Right lobe of liver (tissue), 6 donors: Measurements from ENCODE around the gene MMP1. TPM values are rescaled to one million over a fixed set of nuclear protein-coding genes. Genes with fewer than 3 reads are reported as not detected.

Experiments
- ATAC-seq, 4 donors: fragments of 200-7000 bp; cut with Tn5 transposase; one replicate each; pipeline ENCODE4 v1.9.1; 2020; ENCODE audit warnings: mild to moderate bottlenecking in 4 of 4, moderate library complexity in 4 of 4
- DNase-seq, 3 donors: peaks; one replicate each; pipeline ENCODE4 v3.0.0-alpha.2; 2020
- H3K27ac ChIP-seq, 3 donors: fragments of 200-600 bp; one replicate each; pipeline ENCODE4 v1.8.0; 2022
- H3K27me3 ChIP-seq, 2 donors: fragments of 200-600 bp; one replicate each; pipeline ENCODE4 v1.8.0; 2022
- H3K36me3 ChIP-seq, 4 donors: fragments of 200-600 bp; sonication (generic) in 1 of 4; one replicate each; pipeline versions ENCODE4 v1.5.1 to v1.8.0; 2017 to 2022; ENCODE audit warnings: control low read depth in 1 of 4
- H3K4me1 ChIP-seq, 4 donors: fragments of 200-600 bp; sonication (generic) in 1 of 4; one replicate each; pipeline versions ENCODE4 v1.5.1 to v1.8.0; 2017 to 2022; ENCODE audit warnings: control low read depth in 1 of 4
- H3K4me3 ChIP-seq, 3 donors: fragments of 200-600 bp; one replicate each; pipeline ENCODE4 v1.8.0; 2022
- H3K9me3 ChIP-seq, 4 donors: fragments of 200-600 bp; sonication (generic) in 1 of 4; one replicate each; pipeline versions ENCODE4 v1.5.1 to v1.8.0; 2017 to 2022; ENCODE audit warnings: control low read depth in 1 of 4
- POLR2A ChIP-seq: fragments of 450-650 bp; IDR thresholded peaks from one replicate; pipeline ENCODE4 v1.6.1; 2017; ENCODE audit warnings: antibody characterized with exemption, mild to moderate bottlenecking
- WGBS: methylation state at CpG from one replicate; pipeline ENCODE4 v1.1.6; 2018; ENCODE audit warnings: low coverage, low lambda C conversion rate; ENCODE audit not compliant: insufficient coverage; ENCODE audit errors: missing lambda C conversion rate; 5-methylcytosine and 5-hydroxymethylcytosine counted together
- intact Hi-C, 2 donors: fragments of 100-400 bp; cut with DNase I; formaldehyde crosslinking; loops; one replicate each; pipeline versions ENCODE4 v1.11.2 to v1.14.1; 2022
- total RNA-seq, 6 experiments: library from RNA; depleted of rRNA in 2 of 6; stranded (reverse); fragments of >200 nt in 2 of 6; fragmentation: NEBNext Ultra II Directional in 3 of 6; extraction: Animal tissue kit (Norgen Biotek cat#: 25700) in 3 of 6; gene quantifications; one replicate each; pipeline versions ENCODE4 v1.1.0 to v1.2.4, GENCODE V29; 2016 to 2023
- TF ChIP-seq, protein P1 (sequence below), 4 donors: fragments of 200-600 bp in 3 of 4; fragments of 450-650 bp in 1 of 4; IDR thresholded peaks; one replicate each; pipeline versions ENCODE4 v1.5.1 to v1.8.0; 2016 to 2022; ENCODE audit warnings: antibody characterized with exemption in 4 of 4, mild to moderate bottlenecking in 2 of 4
- donor health status: DM: no; HTN: yes; CAD: no.
- donor health status: DM: no; HTN: no; CAD: no.
- donor health status: DM: no; HTN: no; CAD: no.
- donor health status: DM: no; HTN: yes; CAD: no.
- donor health status: DM: no; HTN: yes; CAD: no.

The MMP1 gene
- total RNA-seq, 6 experiments from 2014 or later = 0.22 TPM; not detected in 5

DNA sequence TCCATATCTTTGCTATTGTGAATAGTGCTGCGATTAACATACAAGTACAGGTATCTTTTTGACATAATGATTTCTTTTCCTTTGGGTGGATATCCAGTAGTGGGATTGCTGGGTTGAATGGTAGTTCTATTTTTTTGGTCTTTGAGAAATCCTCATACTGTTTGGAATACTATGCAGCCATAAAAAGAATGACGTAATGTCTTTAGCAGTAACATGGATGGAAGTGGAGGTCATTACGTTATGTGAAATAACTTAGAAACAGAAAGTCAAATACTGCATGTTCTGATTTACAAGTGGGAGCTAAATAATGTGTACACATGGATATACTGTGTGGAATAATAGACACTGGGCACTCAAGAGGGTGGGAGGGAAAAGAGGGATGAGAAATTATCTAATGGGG, 13.6 kb downstream of the MMP1 start:
- DNase-seq = no peak
- 72% methylated on average over 3 of the region's 3 CpGs for WGBS
- Histone ChIP-seq H3K4me1 (no peaks in the 10 kb centered on the region), H3K27ac (no peak overlapping the region), H3K9me3 (no peaks in the 10 kb centered on the region), H3K36me3 (no peaks in the 10 kb centered on the region), H3K4me3 (no peak overlapping the region), H3K27me3 (no peaks in the 10 kb centered on the region)
- intact Hi-C loops = no loop called here
- TF ChIP-seq, protein P1, sequence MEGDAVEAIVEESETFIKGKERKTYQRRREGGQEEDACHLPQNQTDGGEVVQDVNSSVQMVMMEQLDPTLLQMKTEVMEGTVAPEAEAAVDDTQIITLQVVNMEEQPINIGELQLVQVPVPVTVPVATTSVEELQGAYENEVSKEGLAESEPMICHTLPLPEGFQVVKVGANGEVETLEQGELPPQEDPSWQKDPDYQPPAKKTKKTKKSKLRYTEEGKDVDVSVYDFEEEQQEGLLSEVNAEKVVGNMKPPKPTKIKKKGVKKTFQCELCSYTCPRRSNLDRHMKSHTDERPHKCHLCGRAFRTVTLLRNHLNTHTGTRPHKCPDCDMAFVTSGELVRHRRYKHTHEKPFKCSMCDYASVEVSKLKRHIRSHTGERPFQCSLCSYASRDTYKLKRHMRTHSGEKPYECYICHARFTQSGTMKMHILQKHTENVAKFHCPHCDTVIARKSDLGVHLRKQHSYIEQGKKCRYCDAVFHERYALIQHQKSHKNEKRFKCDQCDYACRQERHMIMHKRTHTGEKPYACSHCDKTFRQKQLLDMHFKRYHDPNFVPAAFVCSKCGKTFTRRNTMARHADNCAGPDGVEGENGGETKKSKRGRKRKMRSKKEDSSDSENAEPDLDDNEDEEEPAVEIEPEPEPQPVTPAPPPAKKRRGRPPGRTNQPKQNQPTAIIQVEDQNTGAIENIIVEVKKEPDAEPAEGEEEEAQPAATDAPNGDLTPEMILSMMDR (IDR thresholded peaks at IDR 0.05) = no peak
- TF ChIP-seq POLR2A = no peak
- ATAC-seq = no peak

DNA sequence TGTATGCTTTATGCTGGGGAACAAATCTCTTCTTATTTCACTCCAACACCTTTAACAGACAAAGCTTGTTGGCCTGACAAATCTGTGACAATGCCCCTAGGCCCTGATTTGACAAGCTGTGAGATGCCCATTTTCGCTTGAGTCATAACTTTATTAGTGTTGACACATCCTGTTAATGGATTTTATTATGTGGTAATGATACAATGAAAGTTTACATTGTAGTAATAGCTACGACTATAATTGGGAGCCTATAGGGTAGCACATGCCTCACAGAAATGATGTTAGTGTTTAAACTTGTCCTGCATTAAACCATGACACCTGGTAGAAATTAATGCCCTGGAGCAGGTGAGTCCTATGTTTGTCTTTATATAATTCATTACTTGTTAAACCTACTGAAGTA, 14.2 kb downstream of the MMP1 start:
- TF ChIP-seq, protein P1 (IDR thresholded peaks at IDR 0.05) = no peak
- TF ChIP-seq POLR2A = no peak

DNA sequence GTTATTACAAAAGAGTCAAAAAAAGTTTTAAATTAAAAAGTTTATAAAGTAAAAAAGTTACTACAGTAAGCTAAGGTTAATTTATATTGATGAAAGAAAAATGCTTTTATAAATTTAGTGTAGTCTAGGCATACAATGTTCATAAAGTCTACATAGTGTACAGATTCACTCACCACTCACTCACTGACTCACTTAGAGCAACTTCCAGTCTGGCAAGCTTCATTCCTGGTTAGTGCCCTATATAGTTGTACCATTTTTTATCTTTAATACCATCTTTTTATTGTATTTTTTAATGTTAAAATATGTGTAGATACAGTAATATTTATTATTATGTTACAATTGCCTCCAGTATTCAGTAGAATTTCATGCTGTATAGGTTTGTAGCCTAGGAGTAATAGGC, 14.9 kb downstream of the MMP1 start:
- intact Hi-C loops = no loop called here
- no peak for TF ChIP-seq POLR2A
- TF ChIP-seq, protein P1 (IDR thresholded peaks at IDR 0.05) = no peak
- ATAC-seq (no peak), DNase-seq (no peak)
- Histone ChIP-seq H3K4me3 (no peak overlapping the region), H3K27ac (no peak overlapping the region), H3K4me1 (no peaks in the 10 kb centered on the region), H3K9me3 (no peaks in the 10 kb centered on the region), H3K36me3 (no peaks in the 10 kb centered on the region), H3K27me3 (no peaks in the 10 kb centered on the region)

More for the DNA sequence above, 14.2 kb downstream of the MMP1 start:
- intact Hi-C loops = no loop called here
- DNase-seq (no peak), ATAC-seq (no peak)
- H3K9me3 ChIP-seq = no peaks in the 10 kb centered on the region
- H3K36me3 ChIP-seq = no peaks in the 10 kb centered on the region
- 51% methylated on average over 2 of the region's 2 CpGs for WGBS
- no peak overlapping the region for H3K27ac ChIP-seq
- no peaks in the 10 kb centered on the region for H3K27me3 ChIP-seq
- no peak overlapping the region for H3K4me3 ChIP-seq
- H3K4me1 ChIP-seq = no peaks in the 10 kb centered on the region

DNA sequence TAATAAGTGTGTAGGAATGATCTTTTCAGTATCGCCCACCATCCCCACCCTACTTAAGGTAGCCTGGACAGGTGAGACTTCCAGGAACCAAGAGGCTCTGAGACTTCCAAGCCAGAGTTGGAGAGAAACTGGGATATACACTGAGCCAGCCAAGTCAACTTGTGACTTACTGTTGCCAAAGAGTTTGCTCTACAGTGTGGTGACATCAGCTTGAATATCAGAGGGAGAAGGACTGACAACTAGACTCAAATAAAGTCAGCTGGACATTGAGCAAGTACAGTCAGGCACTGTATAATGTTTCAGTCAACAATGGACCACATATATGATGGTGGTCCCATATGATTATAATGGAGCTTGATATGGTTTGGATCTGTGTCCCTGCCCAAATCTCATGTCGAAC, 16.3 kb downstream of the MMP1 start:
- no peak overlapping the region for H3K4me3 ChIP-seq
- no peaks in the 10 kb centered on the region for H3K9me3 ChIP-seq
- DNase-seq (no peak), ATAC-seq (no peak)
- intact Hi-C loops = no loop called here
- H3K27ac ChIP-seq = no peak overlapping the region
- TF ChIP-seq, protein P1 (IDR thresholded peaks at IDR 0.05) = no peak
- TF ChIP-seq POLR2A = no peak
- H3K36me3 ChIP-seq = no peaks in the 10 kb centered on the region
- H3K4me1 ChIP-seq = no peaks in the 10 kb centered on the region
- 57% methylated on average over 1 of the region's 2 CpGs for WGBS
- H3K27me3 ChIP-seq = no peaks in the 10 kb centered on the region

DNA sequence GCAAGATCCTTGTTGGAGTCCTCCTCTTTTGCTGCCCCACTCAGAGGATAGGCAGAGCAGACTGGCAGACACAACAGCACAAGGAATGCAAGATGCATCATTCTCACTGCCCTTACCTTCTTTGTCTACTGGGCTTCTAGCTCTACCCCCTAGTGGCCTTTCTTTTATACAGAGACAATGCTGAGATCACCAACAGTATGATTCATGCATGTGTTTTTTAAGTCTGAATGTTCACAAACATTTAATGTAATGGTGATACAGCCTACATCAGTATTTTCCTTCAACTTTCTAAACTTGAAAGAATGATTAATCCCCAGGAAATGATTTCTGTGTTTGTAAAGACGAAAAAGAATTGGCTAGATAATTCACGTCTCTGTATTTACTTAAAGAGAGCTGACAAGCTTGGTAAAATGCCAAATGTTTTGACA, 17.5 kb downstream of the MMP1 start, which contains the start of gene MMP10:
MMP10 (minus strand) TSS at position 138 of the 428 bp plus-strand sequence; CDS start at position 101, 37 bp downstream.
- Histone ChIP-seq H3K4me3 (no peak within 1 kb of the TSS), H3K27ac (no peak within 1 kb of the TSS), H3K36me3 (no peaks in the 10 kb centered on the region), H3K27me3 (no peaks in the 10 kb centered on the region), H3K4me1 (no peaks in the 10 kb centered on the region), H3K9me3 (no peaks in the 10 kb centered on the region)
- TF ChIP-seq POLR2A = no peak
- TF ChIP-seq, protein P1 (IDR thresholded peaks at IDR 0.05) = peak in 2 of 4 donors; percentile 21 to 27
- DNase-seq = no peak
- intact Hi-C loops = no loop called here
- ATAC-seq = peak; percentile 35 to 78 (median 49)
- WGBS = 1% methylated on average over 2 of the region's 2 CpGs
